NCI-H1436 treated with DMSO at 0.1 percent for 48 hours (cell line): Measurements from ENCODE around the gene KLRG1.

Experiments used
- DNase-seq: peaks from one replicate; lab custom pipeline; 2025; lab: John Stamatoyannopoulos, UW

The KLRG1 gene

GRCh38 chr12:8985213-8985754 lies 4.1 kb upstream of the KLRG1 start:
- no peak for DNase-seq

GRCh38 chr12:8987163-8987562 lies 2.2 kb upstream of the KLRG1 start:
- DNase-seq: no peak

- no peak for DNase-seq
Measured at GRCh38 chr12:8987685-8988084, 1.7 kb upstream of the KLRG1 start.

- no peak for DNase-seq
Measured at GRCh38 chr12:8991371-8992345, 2.3 kb downstream of the KLRG1 start.

GRCh38 chr12:8993827-8994226 lies 4.5 kb downstream of the KLRG1 start:
- no peak for DNase-seq

GRCh38 chr12:8995021-8995775 lies 5.9 kb downstream of the KLRG1 start:
- no peak for DNase-seq

GRCh38 chr12:8996682-8997405 lies 7.5 kb downstream of the KLRG1 start:
- no peak for DNase-seq

GRCh38 chr12:9001233-9001632 lies 11.9 kb downstream of the KLRG1 start:
- no peak for DNase-seq

GRCh38 chr12:9002335-9002734 lies 13.0 kb downstream of the KLRG1 start:
- DNase-seq: no peak

- DNase-seq: no peak
Measured at GRCh38 chr12:9022592-9022991, 33.2 kb downstream of the KLRG1 start.

- no peak for DNase-seq
Measured at GRCh38 chr12:9024512-9024911, 35.2 kb downstream of the KLRG1 start.

GRCh38 chr12:9027161-9028059 lies 38.1 kb downstream of the KLRG1 start:
- no peak for DNase-seq

- DNase-seq: no peak
Measured at GRCh38 chr12:9030776-9031175, 41.4 kb downstream of the KLRG1 start.

GRCh38 chr12:9032202-9032964 lies 43.0 kb downstream of the KLRG1 start:
- no peak for DNase-seq

- no peak for DNase-seq
Measured at GRCh38 chr12:9033265-9033887, 44.0 kb downstream of the KLRG1 start.

GRCh38 chr12:9034095-9034494 lies 44.7 kb downstream of the KLRG1 start:
- DNase-seq: no peak

GRCh38 chr12:9036227-9036626 lies 46.9 kb downstream of the KLRG1 start:
- DNase-seq: no peak

GRCh38 chr12:9037431-9037830 lies 48.1 kb downstream of the KLRG1 start:
- DNase-seq: no peak

- no peak for DNase-seq
Measured at GRCh38 chr12:9039397-9039977, 50.1 kb downstream of the KLRG1 start.
